ENCODE results near the gene FKBP14. TPM values are rescaled to one million over a fixed set of nuclear protein-coding genes. Genes with fewer than 3 reads are reported as not detected.
A peak's percentile ranks its signal among the peaks of the same experiment; 100 is the strongest.

Gene FKBP14
- total RNA-seq, 1 donor from 2014 or later, result 35.9 TPM

- Mint-ChIP-seq H3K27me3 (ENCODE audit: unreplicated experiment) (no peaks in the 10 kb centered on the region), H3K4me1 (ENCODE audit: unreplicated experiment) (peaks cover 22% of the 10 kb centered on the region), H3K4me3 (ENCODE audit: unreplicated experiment) (peak overlapping the region; percentile 84), H3K27ac (ENCODE audit: unreplicated experiment) (peak overlapping the region; percentile 90), H3K9me3 (ENCODE audit: unreplicated experiment) (peaks cover 4% of the 10 kb centered on the region), H3K36me3 (ENCODE audit: unreplicated experiment) (no peaks in the 10 kb centered on the region)
- DNase-seq (ENCODE audit: extremely low spot score, unreplicated experiment), result no peak
- no peak for TF ChIP-seq CTCF (IDR thresholded peaks at IDR 0.05)
Measured at GRCh38 chr7:29990931-29991330, 35.6 kb downstream of the FKBP14 start.

- peaks cover 4% of the 10 kb centered on the region for H3K9me3 Mint-ChIP-seq (ENCODE audit: unreplicated experiment)
- no peaks in the 10 kb centered on the region for H3K36me3 Mint-ChIP-seq (ENCODE audit: unreplicated experiment)
- H3K27ac Mint-ChIP-seq (ENCODE audit: unreplicated experiment), result peak within 1 kb of the TSS; percentile 93
- DNase-seq (ENCODE audit: extremely low spot score, unreplicated experiment), result no peak
- no peaks in the 10 kb centered on the region for H3K27me3 Mint-ChIP-seq (ENCODE audit: unreplicated experiment)
- peaks cover 26% of the 10 kb centered on the region for H3K4me1 Mint-ChIP-seq (ENCODE audit: unreplicated experiment)
- TF ChIP-seq CTCF (IDR thresholded peaks at IDR 0.05), result no peak
- peak within 1 kb of the TSS; percentile 84 for H3K4me3 Mint-ChIP-seq (ENCODE audit: unreplicated experiment)
Measured at GRCh38 chr7:29989257-29989995, 37.1 kb downstream of the FKBP14 start, which contains the start of gene SCRN1. Gene SCRN1, minus strand, starts transcription at chr7:29989801. Its CDS starts 20,734 bp downstream, at chr7:29969067.

GRCh38 chr7:29988424-29989256 lies 37.9 kb downstream of the FKBP14 start:
- Mint-ChIP-seq H3K4me3 (ENCODE audit: unreplicated experiment) (peak overlapping the region; percentile 84), H3K9me3 (ENCODE audit: unreplicated experiment) (peaks cover 4% of the 10 kb centered on the region), H3K27ac (ENCODE audit: unreplicated experiment) (peak overlapping the region; percentile 93), H3K4me1 (ENCODE audit: unreplicated experiment) (peaks cover 26% of the 10 kb centered on the region), H3K27me3 (ENCODE audit: unreplicated experiment) (no peaks in the 10 kb centered on the region), H3K36me3 (ENCODE audit: unreplicated experiment) (peaks cover 2% of the 10 kb centered on the region)
- DNase-seq (ENCODE audit: extremely low spot score, unreplicated experiment), result peak; percentile 86
- no peak for TF ChIP-seq CTCF (IDR thresholded peaks at IDR 0.05)

- no peak for DNase-seq (ENCODE audit: extremely low spot score, unreplicated experiment)
- no peak for TF ChIP-seq CTCF (IDR thresholded peaks at IDR 0.05)
- peaks cover 26% of the 10 kb centered on the region for H3K4me1 Mint-ChIP-seq (ENCODE audit: unreplicated experiment)
Measured at GRCh38 chr7:29987811-29988317, 38.6 kb downstream of the FKBP14 start.

GRCh38 chr7:29987083-29987482 lies 39.4 kb downstream of the FKBP14 start:
- Mint-ChIP-seq H3K4me3 (ENCODE audit: unreplicated experiment) (peak overlapping the region; percentile 29), H3K9me3 (ENCODE audit: unreplicated experiment) (no peaks in the 10 kb centered on the region), H3K27ac (ENCODE audit: unreplicated experiment) (peak overlapping the region; percentile 93), H3K27me3 (ENCODE audit: unreplicated experiment) (no peaks in the 10 kb centered on the region), H3K4me1 (ENCODE audit: unreplicated experiment) (peaks cover 26% of the 10 kb centered on the region), H3K36me3 (ENCODE audit: unreplicated experiment) (peaks cover 5% of the 10 kb centered on the region)
- no peak for TF ChIP-seq CTCF (IDR thresholded peaks at IDR 0.05)
- DNase-seq (ENCODE audit: extremely low spot score, unreplicated experiment), result no peak

More at GRCh38 chr7:29987811-29988317, 38.6 kb downstream of the FKBP14 start:
- H3K27ac Mint-ChIP-seq (ENCODE audit: unreplicated experiment), result peak overlapping the region; percentile 93
- no peaks in the 10 kb centered on the region for H3K27me3 Mint-ChIP-seq (ENCODE audit: unreplicated experiment)
- H3K36me3 Mint-ChIP-seq (ENCODE audit: unreplicated experiment), result peaks cover 5% of the 10 kb centered on the region
- peaks cover 4% of the 10 kb centered on the region for H3K9me3 Mint-ChIP-seq (ENCODE audit: unreplicated experiment)
- H3K4me3 Mint-ChIP-seq (ENCODE audit: unreplicated experiment), result peak overlapping the region; percentile 84
